ENCODE data around the gene GALR1.
"Not testable (repeated sequence)": the region's sequence is repeated elsewhere in the genome, so short reads cannot be mapped to it uniquely, and the experiment has no call there.

Gene GALR1

DNA sequence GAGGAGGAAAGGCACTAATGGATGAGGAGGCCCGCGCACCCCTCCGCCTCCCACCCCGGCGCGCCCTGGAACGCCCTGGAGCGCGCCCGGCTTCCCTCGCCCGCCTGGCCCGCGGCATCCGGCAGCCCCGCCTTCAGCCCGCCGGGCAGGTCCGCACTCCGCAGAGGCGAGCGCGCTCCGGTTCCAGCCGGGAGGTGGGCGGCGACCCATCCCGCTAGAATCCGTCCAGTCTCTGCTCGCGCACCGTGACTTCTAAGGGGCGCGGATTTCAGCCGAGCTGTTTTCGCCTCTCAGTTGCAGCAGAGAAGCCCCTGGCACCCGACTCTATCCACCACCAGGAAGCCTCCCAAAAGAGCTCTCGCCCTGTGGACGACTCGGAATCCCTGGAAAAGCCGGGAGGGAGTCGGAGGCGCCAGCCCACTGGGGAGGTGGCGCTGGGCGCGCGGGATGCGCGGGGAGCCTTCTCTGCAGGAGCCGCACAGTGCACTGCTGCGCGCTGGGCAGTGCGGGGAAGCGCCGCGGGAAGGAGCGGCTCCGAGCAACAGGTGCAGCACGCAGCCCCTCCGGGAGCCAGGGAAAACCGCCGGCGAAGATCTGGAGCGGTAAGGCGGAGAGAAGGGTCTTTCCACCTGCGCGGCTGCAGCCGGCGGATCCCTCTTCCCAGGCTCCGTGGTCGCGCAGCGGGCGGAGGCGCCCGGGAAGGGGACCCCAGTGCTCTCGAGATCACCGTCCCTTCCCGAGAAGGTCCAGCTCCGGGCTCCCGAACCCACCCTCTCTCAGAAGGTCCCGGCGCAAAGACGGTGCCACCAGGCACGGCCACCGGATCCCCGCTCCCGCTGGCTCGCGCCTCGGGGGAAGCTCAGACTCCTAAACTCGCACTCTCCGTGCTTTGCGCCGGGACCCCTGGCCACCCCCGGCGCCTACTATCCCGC lies at the start of gene GALR1:
Gene GALR1, plus strand, starts transcription at position 280 of the 932 bp plus-strand sequence. CDS start 701 bp downstream, outside the sequence.
- DNase-seq = no peak

- no peak for DNase-seq
Observed at GRCh38 chr18:77201506-77201905, 48.1 kb upstream of the GALR1 start.

- no peak for DNase-seq
Observed at GRCh38 chr18:77202329-77202728, 47.3 kb upstream of the GALR1 start.

- no peak for DNase-seq
Observed at GRCh38 chr18:77203071-77203470, 46.6 kb upstream of the GALR1 start.

GRCh38 chr18:77203851-77204250 lies 45.8 kb upstream of the GALR1 start:
- no peak for DNase-seq

GRCh38 chr18:77205769-77206168 lies 43.9 kb upstream of the GALR1 start:
- DNase-seq = no peak

DNA sequence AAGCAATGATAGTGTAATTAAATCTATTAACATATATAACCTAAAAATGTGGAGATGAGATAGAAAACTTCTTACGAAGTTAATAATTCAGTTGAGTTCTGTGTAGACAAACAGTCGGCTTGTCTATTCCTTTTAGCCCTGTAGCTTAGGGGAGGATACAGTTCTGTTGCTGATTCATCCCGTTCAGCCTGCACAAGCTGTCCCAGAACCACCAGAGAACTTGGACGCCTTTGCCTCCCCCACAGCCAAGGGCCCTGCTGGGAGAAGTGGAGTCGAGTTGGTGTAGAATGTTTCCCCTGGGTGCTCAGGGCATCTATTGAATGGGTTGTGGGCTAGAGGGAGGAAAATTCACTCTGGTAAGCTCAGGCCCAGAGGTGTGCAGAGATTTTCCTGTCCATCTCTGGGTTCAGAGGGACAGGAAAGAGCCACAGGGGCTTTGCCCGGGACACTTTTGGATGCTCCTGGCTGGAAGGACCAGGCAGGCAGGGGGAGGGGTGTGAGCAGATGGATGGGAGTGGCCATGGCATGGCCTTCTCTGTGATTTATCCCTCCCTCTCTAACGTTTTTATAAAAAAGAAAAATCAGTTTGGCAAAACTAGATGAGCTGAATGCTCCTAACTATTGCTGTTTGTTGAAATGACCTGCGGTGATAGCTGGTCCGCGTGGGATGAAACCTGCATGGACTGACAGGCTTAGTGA lies 42.8 kb upstream of the GALR1 start:
- DNase-seq = no peak

DNA sequence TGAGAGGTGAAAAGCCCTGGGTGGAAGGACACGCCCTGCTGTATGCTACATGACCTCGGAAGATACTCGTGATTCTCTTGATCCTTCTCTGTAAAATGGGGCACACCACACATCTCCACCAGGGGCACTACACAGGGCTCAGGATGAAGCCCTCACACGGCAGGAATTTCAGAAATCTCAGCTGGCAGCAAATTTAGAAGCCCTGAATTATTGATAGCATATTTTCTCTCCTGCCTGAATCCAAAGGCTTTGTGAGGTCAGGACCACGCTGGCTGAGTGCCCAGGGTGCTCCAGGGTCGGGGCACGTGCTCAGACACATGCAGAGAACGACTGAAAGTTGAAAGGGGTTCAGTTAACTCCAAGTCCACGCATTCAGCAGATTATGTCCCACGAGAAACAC lies 42.1 kb upstream of the GALR1 start:
- DNase-seq = peak in 2 of 4 experiments; percentile 15 to 22

GRCh38 chr18:77208964-77209363 lies 40.7 kb upstream of the GALR1 start:
- no peak for DNase-seq

GRCh38 chr18:77209587-77209986 lies 40.1 kb upstream of the GALR1 start:
- no peak for DNase-seq

DNA sequence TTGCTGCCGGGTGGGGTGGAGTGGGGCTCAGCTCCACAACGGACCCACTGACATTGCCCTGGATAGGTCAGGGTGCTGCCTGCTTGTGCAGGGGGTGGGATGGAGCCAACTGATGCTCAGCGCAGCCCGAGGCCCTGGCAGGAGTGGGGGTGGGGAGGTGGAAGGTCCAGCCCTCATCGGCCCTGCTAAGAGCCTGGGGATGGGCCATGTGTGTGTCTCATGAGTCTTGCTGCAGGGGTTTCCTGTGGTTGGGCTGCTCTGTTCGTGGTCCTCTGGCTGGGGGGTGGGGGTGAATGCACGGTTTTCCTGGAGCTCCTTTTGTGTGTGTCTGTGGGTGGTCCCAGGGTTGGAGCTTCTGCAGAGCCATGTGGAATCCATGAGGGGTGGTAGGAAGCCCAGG lies 39.4 kb upstream of the GALR1 start:
- DNase-seq = no peak

GRCh38 chr18:77218642-77219041 lies 31.0 kb upstream of the GALR1 start:
- no peak for DNase-seq

GRCh38 chr18:77220726-77221125 lies 28.9 kb upstream of the GALR1 start:
- DNase-seq = no peak

GRCh38 chr18:77222464-77222863 lies 27.2 kb upstream of the GALR1 start:
- no peak for DNase-seq

DNA sequence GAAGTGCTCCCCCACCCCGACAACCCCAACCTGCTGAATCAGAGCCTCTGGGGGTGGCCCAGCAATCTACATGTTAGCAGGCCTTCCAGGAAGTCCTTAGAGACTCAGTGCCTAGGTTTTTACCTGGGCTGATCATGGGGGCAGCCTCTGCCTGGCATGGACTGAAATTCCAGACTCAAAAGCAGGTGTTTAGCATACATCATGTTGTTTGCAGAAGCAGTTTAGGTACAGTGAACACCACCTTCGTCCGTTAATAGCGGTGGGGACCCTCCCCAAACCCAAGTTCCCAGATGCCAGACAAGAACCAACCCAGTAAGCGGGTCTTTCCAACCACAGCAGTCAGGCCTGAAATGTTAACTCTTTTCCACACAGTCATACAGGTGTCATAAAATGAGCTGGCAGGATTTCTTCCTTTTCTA lies 26.4 kb upstream of the GALR1 start:
- no peak for DNase-seq

DNA sequence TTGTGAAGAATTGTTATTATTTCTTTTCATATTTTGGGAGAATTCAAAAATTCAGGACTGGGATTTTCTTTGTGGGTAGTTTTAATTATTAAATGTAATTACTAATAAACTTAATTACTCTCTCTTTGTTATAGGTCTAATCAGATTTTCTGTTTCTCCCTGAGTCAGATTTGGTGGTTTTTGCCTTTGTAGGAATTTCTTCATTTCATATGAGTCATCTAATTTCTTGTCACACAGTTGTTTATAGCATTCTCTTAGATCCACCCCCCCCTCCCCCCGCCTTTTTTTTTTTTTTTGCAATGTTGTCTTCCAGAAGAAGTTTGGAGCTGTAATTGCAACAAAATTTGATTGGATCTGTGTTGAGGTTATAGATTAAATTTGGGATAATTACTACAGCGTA lies 26.0 kb upstream of the GALR1 start:
- no peak for DNase-seq

DNA sequence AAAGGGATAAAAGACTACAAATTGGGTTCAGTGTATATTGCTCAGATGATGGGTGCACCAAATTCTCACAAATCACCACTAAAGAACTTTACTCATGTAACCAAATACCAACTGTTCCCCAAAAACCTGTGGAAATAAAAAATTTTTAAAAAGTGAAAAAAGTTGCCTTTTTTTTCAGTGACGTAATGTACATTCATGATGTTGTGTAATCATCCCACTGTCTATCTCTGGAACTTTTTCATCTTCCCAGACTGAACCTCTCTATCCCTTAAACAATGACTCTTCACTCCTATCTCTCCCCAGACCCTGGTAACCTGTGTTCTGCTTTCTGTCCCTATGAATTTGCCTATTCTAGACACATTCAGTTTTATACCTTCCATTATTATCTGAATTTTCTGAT lies 19.0 kb upstream of the GALR1 start:
- DNase-seq = no peak

DNA sequence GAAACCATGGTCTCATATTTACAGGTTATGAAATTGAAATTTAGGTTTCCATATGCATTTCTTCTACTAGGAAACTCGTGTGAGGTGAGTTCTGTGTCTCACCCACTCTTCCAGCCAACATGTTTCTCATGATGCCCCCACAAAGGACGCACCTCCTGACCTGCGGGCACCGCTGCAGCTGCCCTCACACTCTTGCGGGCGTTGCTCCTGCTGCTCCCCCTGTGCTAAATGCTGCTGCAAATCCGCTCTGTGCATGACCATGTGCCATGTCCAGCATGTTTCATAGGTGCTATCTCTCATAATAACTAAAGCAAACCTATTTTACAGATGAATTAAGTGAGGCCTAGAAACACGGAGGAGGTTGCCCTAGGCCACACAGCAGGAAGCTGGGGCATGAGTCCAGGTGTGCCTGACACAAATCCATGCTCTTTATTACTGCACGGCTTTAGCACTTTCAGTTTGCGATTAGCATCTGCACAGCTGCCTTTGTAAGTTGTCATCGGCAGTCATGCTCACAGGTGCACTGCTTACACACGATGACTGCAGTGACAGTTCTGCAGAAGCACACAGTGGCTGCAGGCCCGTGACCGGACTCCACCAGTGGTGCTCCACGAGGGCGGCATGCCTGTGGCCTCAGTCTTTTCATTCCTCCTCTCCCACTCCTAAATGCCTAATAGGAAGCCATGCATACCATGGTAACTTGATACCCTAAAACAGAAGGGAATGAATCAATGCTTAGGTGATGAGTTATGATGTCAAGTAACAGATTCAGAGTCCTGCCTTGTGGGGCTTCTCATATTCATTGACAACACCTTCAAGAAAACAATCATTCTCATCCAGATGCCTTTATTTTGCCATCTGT lies 14.9 kb upstream of the GALR1 start:
- DNase-seq = no peak

- DNase-seq = not testable (repeated sequence)
Observed at GRCh38 chr18:77239285-77239684, 10.4 kb upstream of the GALR1 start.

DNA sequence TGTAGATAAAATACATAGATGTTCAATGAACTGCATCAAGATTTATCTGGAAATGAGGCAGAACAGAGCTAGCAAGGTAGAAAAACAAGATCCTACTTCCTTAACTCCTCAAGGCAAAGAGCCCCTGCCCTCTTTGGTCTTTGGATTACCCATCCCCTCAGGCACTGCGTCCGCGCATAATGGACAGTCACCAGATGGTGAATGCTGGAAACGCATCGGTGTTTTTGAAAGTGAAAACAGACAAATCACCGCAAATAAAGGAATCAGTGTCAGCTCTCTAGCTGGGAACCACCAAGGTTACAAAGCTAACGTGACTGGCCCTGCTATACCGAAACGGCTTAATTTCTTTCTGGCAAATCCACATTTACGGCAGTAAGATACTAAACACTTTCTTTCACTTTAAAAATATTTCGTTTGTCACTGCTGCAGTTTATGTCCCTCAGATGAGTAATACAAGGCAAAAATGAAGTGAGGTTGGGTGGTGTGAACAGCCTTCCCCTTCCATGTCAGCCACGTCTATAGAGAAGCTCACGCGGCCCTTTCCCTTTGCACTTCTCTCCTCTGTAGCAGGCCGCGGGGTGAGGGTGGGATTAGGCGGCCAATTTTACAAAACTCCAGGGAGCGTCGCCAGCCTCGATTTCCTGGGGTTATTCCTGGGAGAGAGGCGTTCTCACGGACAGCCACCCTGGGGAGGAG lies 627 bp upstream of the GALR1 start:
- no peak for DNase-seq

DNA sequence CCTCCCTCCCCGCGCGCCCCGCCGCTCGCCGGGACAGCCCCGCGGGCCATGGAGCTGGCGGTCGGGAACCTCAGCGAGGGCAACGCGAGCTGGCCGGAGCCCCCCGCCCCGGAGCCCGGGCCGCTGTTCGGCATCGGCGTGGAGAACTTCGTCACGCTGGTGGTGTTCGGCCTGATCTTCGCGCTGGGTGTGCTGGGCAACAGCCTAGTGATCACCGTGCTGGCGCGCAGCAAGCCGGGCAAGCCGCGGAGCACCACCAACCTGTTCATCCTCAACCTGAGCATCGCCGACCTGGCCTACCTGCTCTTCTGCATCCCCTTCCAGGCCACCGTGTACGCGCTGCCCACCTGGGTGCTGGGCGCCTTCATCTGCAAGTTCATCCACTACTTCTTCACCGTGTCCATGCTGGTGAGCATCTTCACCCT lies 865 bp downstream of the GALR1 start:
- no peak for DNase-seq

GRCh38 chr18:77250926-77251729 lies 1.5 kb downstream of the GALR1 start:
- DNase-seq = no peak
